ENCODE results near the gene CCNF.

CCNF gene

DNA sequence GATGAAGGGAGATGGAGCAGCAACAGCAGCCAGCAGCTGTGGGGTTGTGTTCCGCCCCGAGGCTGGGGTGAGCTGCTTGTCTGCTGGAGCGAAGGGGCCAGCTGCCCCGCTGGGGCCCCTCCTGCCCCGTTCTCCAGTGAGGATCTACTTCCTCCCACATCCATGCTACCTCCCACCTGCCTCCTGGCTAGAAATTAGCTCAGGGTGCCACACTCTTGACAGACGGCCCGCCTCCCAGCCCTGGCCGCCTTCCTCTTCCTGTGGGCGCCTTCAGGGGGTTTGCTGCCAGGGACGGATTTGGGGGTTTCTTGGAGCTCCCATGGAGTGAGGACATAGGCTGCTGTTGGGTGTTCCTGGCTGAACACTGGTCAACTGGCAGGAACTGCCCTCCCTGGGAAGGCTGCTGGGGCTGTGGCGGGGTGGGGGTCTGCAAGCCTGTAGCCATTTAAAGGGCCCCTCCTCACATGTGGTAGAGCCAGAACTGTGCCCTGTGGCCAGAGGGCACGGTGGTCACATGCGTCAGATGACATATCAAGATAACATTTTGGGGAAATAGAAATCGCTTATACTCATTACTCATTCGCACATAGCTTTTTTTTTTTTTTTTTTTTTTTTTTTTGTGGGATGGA, 58.8 kb downstream of the CCNF start:
- H3K4me3 ChIP-seq = no peak overlapping the region
- no peak for TF ChIP-seq CTCF (IDR thresholded peaks at IDR 0.05)
- H3K27ac ChIP-seq = no peak overlapping the region
- no peak for DNase-seq (ENCODE audit: low spot score)

- DNase-seq (ENCODE audit: low spot score) = no peak
- H3K27ac ChIP-seq = no peak overlapping the region
- no peak overlapping the region for H3K4me3 ChIP-seq
- TF ChIP-seq CTCF (IDR thresholded peaks at IDR 0.05) = no peak
Measured at GRCh38 chr16:2489581-2489980, 60.3 kb downstream of the CCNF start.

GRCh38 chr16:2490190-2491105, 61.2 kb downstream of the CCNF start:
- no peak for DNase-seq (ENCODE audit: low spot score)
- no peak overlapping the region for H3K27ac ChIP-seq
- H3K4me3 ChIP-seq = no peak overlapping the region
- no peak for TF ChIP-seq CTCF (IDR thresholded peaks at IDR 0.05)

DNA sequence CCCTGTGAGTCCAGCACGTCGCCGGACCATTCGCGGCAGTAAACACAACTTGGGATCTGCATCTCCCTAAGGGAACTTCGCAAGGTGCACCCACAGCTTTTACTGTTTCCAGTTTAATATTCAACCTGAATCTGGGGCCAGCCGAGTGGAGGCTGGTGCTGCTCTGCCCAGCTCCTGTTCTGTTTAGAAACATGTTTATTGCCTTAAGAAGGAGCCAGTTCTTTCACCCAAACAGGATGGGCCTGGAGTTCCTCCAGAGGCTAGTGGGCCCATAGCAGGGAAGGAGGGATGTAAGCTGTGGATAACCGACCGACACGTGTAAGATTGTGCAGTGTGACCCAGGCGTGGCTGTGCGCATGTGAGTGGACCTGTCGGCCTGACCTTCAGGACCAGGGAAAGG, 63.0 kb downstream of the CCNF start:
- Histone ChIP-seq H3K4me3 (no peak overlapping the region), H3K27ac (no peak overlapping the region)
- no peak for TF ChIP-seq CTCF (IDR thresholded peaks at IDR 0.05)
- no peak for DNase-seq (ENCODE audit: low spot score)

GRCh38 chr16:2493605-2494004, 64.4 kb downstream of the CCNF start:
- TF ChIP-seq CTCF (IDR thresholded peaks at IDR 0.05) = no peak

DNA sequence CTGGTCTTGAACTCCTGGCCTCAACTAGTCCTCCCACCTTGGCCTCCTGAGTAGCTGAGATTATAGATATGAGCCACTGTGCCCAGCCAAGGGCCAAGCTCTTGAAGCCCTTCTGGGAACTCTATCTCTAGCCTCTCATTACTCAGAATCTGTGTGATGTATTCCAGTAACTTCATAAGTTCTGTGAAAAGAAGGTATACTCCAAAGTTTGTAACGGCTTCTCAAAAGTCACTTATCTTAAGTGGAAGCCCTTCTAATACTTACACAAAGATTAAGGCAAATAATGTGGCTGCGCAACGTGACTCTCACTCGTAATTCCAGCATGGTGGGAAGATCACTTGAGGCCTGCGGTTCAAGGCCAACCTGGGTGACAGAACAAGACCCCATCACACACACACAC, 65.4 kb downstream of the CCNF start:
- H3K4me3 ChIP-seq = no peak overlapping the region
- no peak overlapping the region for H3K27ac ChIP-seq
- no peak for TF ChIP-seq CTCF (IDR thresholded peaks at IDR 0.05)
- DNase-seq (ENCODE audit: low spot score) = no peak

More at GRCh38 chr16:2493605-2494004, 64.4 kb downstream of the CCNF start:
- no peak overlapping the region for H3K4me3 ChIP-seq
- no peak for DNase-seq (ENCODE audit: low spot score)
- no peak overlapping the region for H3K27ac ChIP-seq

DNA sequence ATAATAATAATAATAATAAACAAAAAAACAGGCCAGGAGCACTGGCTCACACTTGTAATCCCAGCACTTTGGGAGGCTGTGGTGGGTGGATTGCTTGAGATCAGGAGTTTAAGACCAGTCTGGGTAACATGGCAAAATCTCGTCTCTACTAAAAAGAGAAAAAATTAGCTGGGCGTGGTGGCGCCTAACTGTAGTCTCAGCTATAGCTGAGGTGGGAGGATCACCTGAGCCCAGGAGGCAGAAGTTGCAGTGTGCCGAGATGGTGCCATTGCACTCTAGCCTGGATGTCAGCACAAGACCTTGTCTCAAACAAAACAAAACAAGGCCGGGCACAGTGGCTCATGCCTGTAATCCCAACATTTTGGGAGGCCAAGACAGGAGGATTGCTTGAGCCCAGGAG, 65.8 kb downstream of the CCNF start:
- H3K4me3 ChIP-seq = no peak overlapping the region
- no peak for DNase-seq (ENCODE audit: low spot score)
- H3K27ac ChIP-seq = no peak overlapping the region
- TF ChIP-seq CTCF (IDR thresholded peaks at IDR 0.05) = no peak

Data from coronary artery (tissue), 2 donors.